CD4-positive, alpha-beta T cell treated with Interleukin-6 for 4 hours (primary cell): ENCODE measurements around the gene MAMDC4.
"Not testable (repeated sequence)": the region's sequence is repeated elsewhere in the genome, so short reads cannot be mapped to it uniquely, and the experiment has no call there.

Experiments
- DNase-seq: peaks from one replicate; pipeline ENCODE4 v3.0.0-alpha.2; 2020; ENCODE audit warnings: mixed read lengths

The MAMDC4 gene

GRCh38 chr9:136825295-136826187 is 26.6 kb upstream of the MAMDC4 start:
- DNase-seq = no peak

GRCh38 chr9:136826188-136826541 is 26.0 kb upstream of the MAMDC4 start:
- no peak for DNase-seq

GRCh38 chr9:136826703-136827582 is 25.2 kb upstream of the MAMDC4 start:
- no peak for DNase-seq

- no peak for DNase-seq
Measured at GRCh38 chr9:136827794-136828473, 24.2 kb upstream of the MAMDC4 start.

GRCh38 chr9:136828474-136829140 is 23.5 kb upstream of the MAMDC4 start:
- no peak for DNase-seq

GRCh38 chr9:136829412-136829811 is 22.7 kb upstream of the MAMDC4 start:
- no peak for DNase-seq

- DNase-seq = no peak
Measured at GRCh38 chr9:136829981-136830885, 21.9 kb upstream of the MAMDC4 start.

- no peak for DNase-seq
Measured at GRCh38 chr9:136831002-136831719, 21.0 kb upstream of the MAMDC4 start.

GRCh38 chr9:136831720-136832104 is 20.4 kb upstream of the MAMDC4 start:
- DNase-seq = no peak

GRCh38 chr9:136832581-136832980 is 19.6 kb upstream of the MAMDC4 start:
- DNase-seq = no peak

GRCh38 chr9:136833381-136834048 is 18.6 kb upstream of the MAMDC4 start:
- not testable (repeated sequence) for DNase-seq

- DNase-seq = no peak
Measured at GRCh38 chr9:136835162-136835931, 16.8 kb upstream of the MAMDC4 start.

- DNase-seq = no peak
Measured at GRCh38 chr9:136835932-136836904, 15.9 kb upstream of the MAMDC4 start.

- no peak for DNase-seq
Measured at GRCh38 chr9:136837146-136837855, 14.8 kb upstream of the MAMDC4 start.

GRCh38 chr9:136837856-136838277 is 14.3 kb upstream of the MAMDC4 start:
- DNase-seq = not testable (repeated sequence)

- DNase-seq = no peak
Measured at GRCh38 chr9:136838314-136839228, 13.6 kb upstream of the MAMDC4 start.
